Measurements from ENCODE around the gene NCAPG.

NCAPG gene

GRCh38 chr4:17810260-17811077 lies at the start of gene NCAPG, which contains the start of gene DCAF16:
NCAPG (plus strand) TSS chr4:17810979; CDS start chr4:17811078, 99 bp downstream.
DCAF16 (minus strand) TSS chr4:17810757; CDS start chr4:17804141, 6,616 bp downstream.
- Histone ChIP-seq H2AFZ (ENCODE audit: low read length, unreplicated experiment) (peak within 1 kb of the TSS; percentile 85), H3K4me1 (ENCODE audit: control insufficient read depth, insufficient read depth, low read length, unreplicated experiment) (peaks cover 25% of the 10 kb centered on the region), H3K36me3 (ENCODE audit: insufficient read depth, low read length) (no peaks in the 10 kb centered on the region), H3K4me3 (ENCODE audit: low read depth, low read length) (peak within 1 kb of the TSS; percentile 83), H3K27ac (ENCODE audit: low read depth, low read length) (peak within 1 kb of the TSS; percentile 76), H3K27me3 (ENCODE audit: insufficient read depth, low read length) (no peaks in the 10 kb centered on the region), H3K79me2 (ENCODE audit: control insufficient read depth, insufficient read depth, low read length, unreplicated experiment) (peaks cover 98% of the 10 kb centered on the region)

- no peak overlapping the region for H2AFZ ChIP-seq (ENCODE audit: low read length, unreplicated experiment)
- H3K27ac ChIP-seq (ENCODE audit: low read depth, low read length), result no peak overlapping the region
- peaks cover 37% of the 10 kb centered on the region for H3K27me3 ChIP-seq (ENCODE audit: insufficient read depth, low read length)
- H3K36me3 ChIP-seq (ENCODE audit: insufficient read depth, low read length), result no peaks in the 10 kb centered on the region
- no peaks in the 10 kb centered on the region for H3K79me2 ChIP-seq (ENCODE audit: control insufficient read depth, insufficient read depth, low read length, unreplicated experiment)
- no peak overlapping the region for H3K4me3 ChIP-seq (ENCODE audit: low read depth, low read length)
- H3K4me1 ChIP-seq (ENCODE audit: control insufficient read depth, insufficient read depth, low read length, unreplicated experiment), result no peaks in the 10 kb centered on the region
These were observed 49.7 kb upstream of the NCAPG start for GRCh38 chr4:17761062-17761461.

DNA sequence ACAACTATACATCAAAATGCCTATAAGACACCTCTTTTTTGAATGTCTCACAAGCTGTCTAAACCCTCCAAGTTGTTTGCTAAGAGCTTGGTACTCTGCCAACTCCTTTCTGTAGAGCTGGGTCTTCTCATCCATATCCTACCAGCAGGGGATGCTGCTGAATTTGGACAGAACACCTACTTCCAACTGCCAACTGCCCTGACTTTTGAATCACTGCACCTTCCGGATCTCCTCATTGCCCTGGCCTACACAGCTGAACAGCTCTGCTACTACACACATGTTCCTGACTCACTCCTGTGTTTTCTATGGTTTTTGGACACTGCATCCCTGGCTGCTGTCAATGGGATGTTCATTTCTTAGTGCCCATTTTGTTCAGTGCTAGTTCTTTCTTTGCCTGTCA lies 48.1 kb upstream of the NCAPG start:
- Histone ChIP-seq H3K79me2 (ENCODE audit: control insufficient read depth, insufficient read depth, low read length, unreplicated experiment) (no peaks in the 10 kb centered on the region), H3K27me3 (ENCODE audit: insufficient read depth, low read length) (peaks cover 22% of the 10 kb centered on the region), H3K36me3 (ENCODE audit: insufficient read depth, low read length) (no peaks in the 10 kb centered on the region), H3K4me1 (ENCODE audit: control insufficient read depth, insufficient read depth, low read length, unreplicated experiment) (no peaks in the 10 kb centered on the region), H2AFZ (ENCODE audit: low read length, unreplicated experiment) (no peak overlapping the region), H3K27ac (ENCODE audit: low read depth, low read length) (no peak overlapping the region), H3K4me3 (ENCODE audit: low read depth, low read length) (no peak overlapping the region)

DNA sequence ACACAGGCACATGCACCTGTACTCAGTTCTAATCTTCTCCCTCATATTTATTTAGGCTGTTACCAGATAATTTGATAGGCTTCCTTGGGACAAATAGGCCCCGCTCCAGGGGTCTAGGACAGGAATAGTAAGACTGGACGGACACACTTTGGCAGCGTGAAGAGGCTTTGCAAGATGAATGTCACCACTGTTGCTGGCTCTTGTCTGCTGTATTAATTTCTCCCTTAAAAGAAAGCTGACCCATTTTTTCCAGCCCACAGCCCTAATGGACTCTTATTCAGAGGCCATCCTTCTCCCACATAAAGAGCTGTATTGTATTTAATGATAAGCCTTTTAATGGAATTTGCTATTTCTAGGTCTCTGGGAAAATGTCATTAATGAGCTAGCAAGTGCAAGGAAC lies 47.4 kb upstream of the NCAPG start:
- H3K27ac ChIP-seq (ENCODE audit: low read depth, low read length), result no peak overlapping the region
- no peak overlapping the region for H3K4me3 ChIP-seq (ENCODE audit: low read depth, low read length)
- H3K36me3 ChIP-seq (ENCODE audit: insufficient read depth, low read length), result no peaks in the 10 kb centered on the region
- no peaks in the 10 kb centered on the region for H3K79me2 ChIP-seq (ENCODE audit: control insufficient read depth, insufficient read depth, low read length, unreplicated experiment)
- H2AFZ ChIP-seq (ENCODE audit: low read length, unreplicated experiment), result no peak overlapping the region
- no peaks in the 10 kb centered on the region for H3K4me1 ChIP-seq (ENCODE audit: control insufficient read depth, insufficient read depth, low read length, unreplicated experiment)
- peaks cover 15% of the 10 kb centered on the region for H3K27me3 ChIP-seq (ENCODE audit: insufficient read depth, low read length)

- H3K27me3 ChIP-seq (ENCODE audit: insufficient read depth, low read length), result peaks cover 10% of the 10 kb centered on the region
- H3K4me1 ChIP-seq (ENCODE audit: control insufficient read depth, insufficient read depth, low read length, unreplicated experiment), result no peaks in the 10 kb centered on the region
- no peak overlapping the region for H3K27ac ChIP-seq (ENCODE audit: low read depth, low read length)
- H3K79me2 ChIP-seq (ENCODE audit: control insufficient read depth, insufficient read depth, low read length, unreplicated experiment), result no peaks in the 10 kb centered on the region
- H2AFZ ChIP-seq (ENCODE audit: low read length, unreplicated experiment), result no peak overlapping the region
- no peak overlapping the region for H3K4me3 ChIP-seq (ENCODE audit: low read depth, low read length)
- no peaks in the 10 kb centered on the region for H3K36me3 ChIP-seq (ENCODE audit: insufficient read depth, low read length)
These were observed 46.8 kb upstream of the NCAPG start for GRCh38 chr4:17763931-17764330.

DNA sequence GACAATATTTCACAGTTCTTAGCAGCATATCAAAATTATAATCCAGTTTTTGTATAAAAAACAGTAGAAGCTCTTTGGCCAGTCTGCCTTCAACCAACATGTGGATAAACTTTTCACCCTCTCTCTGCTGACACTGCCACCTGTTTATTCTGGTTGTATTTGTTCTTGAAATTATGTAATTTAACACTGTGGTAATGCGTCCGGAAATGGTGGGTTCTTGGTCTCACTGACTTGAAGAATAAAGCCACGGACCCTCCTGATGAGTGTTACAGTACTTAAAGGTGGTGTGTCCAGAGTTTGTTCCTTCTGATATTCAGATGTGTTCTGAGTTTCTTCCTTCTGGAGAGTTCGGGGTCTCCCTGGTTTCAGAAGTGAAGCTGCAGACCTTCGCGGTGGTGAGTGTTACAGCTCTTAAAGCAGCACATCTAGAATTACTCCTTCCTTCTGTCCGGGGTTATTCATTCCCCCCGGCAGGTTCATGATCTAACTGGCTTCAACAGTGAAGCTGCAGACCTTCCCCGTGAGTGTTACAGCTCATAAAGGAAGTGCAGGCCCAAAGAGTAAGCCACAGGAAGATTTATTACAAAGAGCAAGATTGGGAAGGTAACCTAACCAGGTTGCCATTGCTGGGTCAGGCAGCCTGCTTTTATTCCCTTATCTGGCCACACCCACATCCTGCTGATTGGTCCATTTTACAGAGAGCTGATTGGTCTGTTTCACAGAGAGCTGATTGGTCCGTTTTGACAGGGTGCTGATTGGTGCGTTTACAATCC lies 45.1 kb upstream of the NCAPG start:
- Histone ChIP-seq H3K79me2 (ENCODE audit: control insufficient read depth, insufficient read depth, low read length, unreplicated experiment) (no peaks in the 10 kb centered on the region), H3K4me3 (ENCODE audit: low read depth, low read length) (no peak overlapping the region), H2AFZ (ENCODE audit: low read length, unreplicated experiment) (no peak overlapping the region), H3K36me3 (ENCODE audit: insufficient read depth, low read length) (no peaks in the 10 kb centered on the region), H3K27ac (ENCODE audit: low read depth, low read length) (no peak overlapping the region), H3K27me3 (ENCODE audit: insufficient read depth, low read length) (peaks cover 4% of the 10 kb centered on the region), H3K4me1 (ENCODE audit: control insufficient read depth, insufficient read depth, low read length, unreplicated experiment) (no peaks in the 10 kb centered on the region)

- Histone ChIP-seq H2AFZ (ENCODE audit: low read length, unreplicated experiment) (no peak overlapping the region), H3K36me3 (ENCODE audit: insufficient read depth, low read length) (no peaks in the 10 kb centered on the region), H3K4me3 (ENCODE audit: low read depth, low read length) (no peak overlapping the region), H3K27me3 (ENCODE audit: insufficient read depth, low read length) (peaks cover 4% of the 10 kb centered on the region; the same call in 1 of the 2 replicates), H3K79me2 (ENCODE audit: control insufficient read depth, insufficient read depth, low read length, unreplicated experiment) (no peaks in the 10 kb centered on the region), H3K4me1 (ENCODE audit: control insufficient read depth, insufficient read depth, low read length, unreplicated experiment) (no peaks in the 10 kb centered on the region), H3K27ac (ENCODE audit: low read depth, low read length) (no peak overlapping the region)
These were observed 43.8 kb upstream of the NCAPG start for GRCh38 chr4:17766826-17767458.

DNA sequence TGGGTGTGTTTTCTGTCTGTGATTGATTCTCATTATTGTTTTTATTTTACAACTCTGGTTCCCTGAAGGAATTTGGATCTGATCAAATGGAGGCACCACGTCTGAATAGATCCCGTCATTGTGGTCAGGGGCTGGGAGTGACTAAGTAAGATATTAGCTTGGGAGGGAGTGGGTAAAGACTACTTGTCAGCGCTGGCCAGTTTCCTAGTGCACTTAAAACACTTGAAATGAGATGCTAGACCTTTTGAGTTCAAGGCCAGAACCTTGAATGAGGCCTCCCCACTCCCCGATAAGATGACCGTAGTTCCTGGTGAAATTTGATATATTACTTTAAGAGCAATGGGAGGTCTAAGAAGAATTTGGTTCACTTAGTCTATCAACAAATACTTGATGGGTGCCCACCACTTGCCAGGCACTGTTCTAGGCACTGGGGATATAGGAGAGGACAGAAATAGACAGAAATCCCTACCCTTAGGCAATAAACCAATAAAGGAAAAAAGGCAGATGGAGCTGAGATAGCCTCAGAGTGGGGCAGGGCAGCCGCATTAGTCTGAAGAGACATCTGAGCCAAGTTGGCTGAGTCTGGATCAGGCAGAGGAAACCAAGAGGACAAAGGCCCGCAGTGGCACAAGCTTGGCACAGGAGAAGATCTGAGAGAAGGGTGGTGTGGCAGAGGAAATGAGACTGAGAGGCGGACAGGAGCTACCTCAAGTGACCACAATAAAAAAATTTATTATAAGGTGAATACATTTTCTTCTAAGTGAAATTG lies 41.2 kb upstream of the NCAPG start:
- no peak overlapping the region for H2AFZ ChIP-seq (ENCODE audit: low read length, unreplicated experiment)
- H3K79me2 ChIP-seq (ENCODE audit: control insufficient read depth, insufficient read depth, low read length, unreplicated experiment), result no peaks in the 10 kb centered on the region
- H3K27ac ChIP-seq (ENCODE audit: low read depth, low read length), result no peak overlapping the region
- H3K27me3 ChIP-seq (ENCODE audit: insufficient read depth, low read length), result peaks cover 6% of the 10 kb centered on the region; the same call in 1 of the 2 replicates
- no peaks in the 10 kb centered on the region for H3K36me3 ChIP-seq (ENCODE audit: insufficient read depth, low read length)
- no peaks in the 10 kb centered on the region for H3K4me1 ChIP-seq (ENCODE audit: control insufficient read depth, insufficient read depth, low read length, unreplicated experiment)
- H3K4me3 ChIP-seq (ENCODE audit: low read depth, low read length), result no peak overlapping the region

GRCh38 chr4:17770845-17771244 lies 39.9 kb upstream of the NCAPG start:
- no peaks in the 10 kb centered on the region for H3K79me2 ChIP-seq (ENCODE audit: control insufficient read depth, insufficient read depth, low read length, unreplicated experiment)
- no peak overlapping the region for H3K27ac ChIP-seq (ENCODE audit: low read depth, low read length)
- H2AFZ ChIP-seq (ENCODE audit: low read length, unreplicated experiment), result no peak overlapping the region
- H3K4me1 ChIP-seq (ENCODE audit: control insufficient read depth, insufficient read depth, low read length, unreplicated experiment), result no peaks in the 10 kb centered on the region
- H3K4me3 ChIP-seq (ENCODE audit: low read depth, low read length), result no peak overlapping the region
- peaks cover 7% of the 10 kb centered on the region; the same call in 1 of the 2 replicates for H3K27me3 ChIP-seq (ENCODE audit: insufficient read depth, low read length)
- no peaks in the 10 kb centered on the region for H3K36me3 ChIP-seq (ENCODE audit: insufficient read depth, low read length)

All from ACC112 (cell line).